WERI-Rb-1 (cell line): Measurements from ENCODE around the gene SLC35G2.
"Not testable (repeated sequence)": the region's sequence is repeated elsewhere in the genome, so short reads cannot be mapped to it uniquely, and the experiment has no call there.

ENCODE experiments used
- DNase-seq: peaks from one replicate; pipeline ENCODE4 v3.0.0-alpha.2; 2020
- H3K27ac ChIP-seq: fragments of 250-450 bp; sonication (Bioruptor Pico); 2 replicates; pipeline ENCODE4 v1.5.1; 2020; ENCODE audit warnings: mild to moderate bottlenecking, moderate library complexity
- H3K27me3 ChIP-seq: fragments of 250-450 bp; sonication (Bioruptor Pico); 2 replicates; pipeline ENCODE4 v1.5.1; 2021; ENCODE audit warnings: mild to moderate bottlenecking, low read depth, moderate library complexity; ENCODE audit not compliant: insufficient read depth, severe bottlenecking
- H3K36me3 ChIP-seq: fragments of 250-450 bp; sonication (Bioruptor Pico); 2 replicates; pipeline ENCODE4 v1.5.1; 2020; ENCODE audit warnings: mild to moderate bottlenecking, moderate library complexity
- H3K4me3 ChIP-seq: 2 replicates; pipeline ENCODE4 v1.5.1; 2011; ENCODE audit warnings: low read depth, mild to moderate bottlenecking, control low read depth, low read length
- H3K9me3 ChIP-seq: fragments of 250-450 bp; sonication (Bioruptor Pico); 2 replicates; pipeline ENCODE4 v1.5.1; 2021; ENCODE audit warnings: mild to moderate bottlenecking, moderate library complexity; ENCODE audit not compliant: severe bottlenecking
- CTCF ChIP-seq: IDR thresholded peaks from 2 replicates; pipeline ENCODE4 v1.5.1; 2011; ENCODE audit warnings: low read depth, mild to moderate bottlenecking, control low read depth, inconsistent platforms, low read length

The SLC35G2 gene

DNA sequence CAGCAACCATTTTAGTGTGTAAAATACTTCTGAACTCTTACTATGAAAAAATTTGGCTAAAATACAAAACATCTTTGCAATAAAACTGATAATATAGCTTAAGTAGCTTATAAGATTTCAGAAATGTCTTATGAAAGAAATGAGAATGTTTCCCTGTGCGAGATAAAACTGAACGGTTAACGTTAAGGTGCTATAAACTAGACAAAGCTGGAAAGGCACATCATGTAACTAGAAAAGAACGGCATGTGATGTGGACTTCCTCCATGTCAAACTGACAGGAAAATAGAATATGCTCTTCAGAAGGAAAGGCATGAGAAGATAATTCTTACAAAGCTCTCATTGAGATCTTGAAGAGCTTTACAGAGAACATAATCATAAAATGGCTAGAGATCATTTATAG lies 79.6 kb downstream of the SLC35G2 start:
- Histone ChIP-seq H3K36me3 (peaks cover 3% of the 10 kb centered on the region; the same call in 1 of the 2 replicates), H3K27ac (no peak overlapping the region), H3K4me3 (no peak overlapping the region), H3K27me3 (no peaks in the 10 kb centered on the region), H3K9me3 (no peaks in the 10 kb centered on the region)
- DNase-seq: no peak
- TF ChIP-seq CTCF: no peak

- Histone ChIP-seq H3K4me3 (no peak overlapping the region), H3K27ac (no peak overlapping the region), H3K27me3 (no peaks in the 10 kb centered on the region), H3K9me3 (no peaks in the 10 kb centered on the region), H3K36me3 (peaks cover 3% of the 10 kb centered on the region; the same call in 1 of the 2 replicates)
- no peak for TF ChIP-seq CTCF
- DNase-seq: no peak
These were observed 80.0 kb downstream of the SLC35G2 start for GRCh38 chr3:136898954-136899353.

- Histone ChIP-seq H3K9me3 (peaks cover 5% of the 10 kb centered on the region), H3K27ac (no peak overlapping the region), H3K4me3 (no peak overlapping the region), H3K27me3 (no peaks in the 10 kb centered on the region), H3K36me3 (peaks cover 3% of the 10 kb centered on the region; the same call in 1 of the 2 replicates)
- no peak for TF ChIP-seq CTCF
- no peak for DNase-seq
These were observed 80.8 kb downstream of the SLC35G2 start for GRCh38 chr3:136899622-136900158.

GRCh38 chr3:136900694-136901093 lies 81.8 kb downstream of the SLC35G2 start:
- DNase-seq, H3K27ac ChIP-seq, H3K4me3 ChIP-seq, H3K27me3 ChIP-seq, H3K36me3 ChIP-seq, H3K9me3 ChIP-seq: not testable (repeated sequence)

DNA sequence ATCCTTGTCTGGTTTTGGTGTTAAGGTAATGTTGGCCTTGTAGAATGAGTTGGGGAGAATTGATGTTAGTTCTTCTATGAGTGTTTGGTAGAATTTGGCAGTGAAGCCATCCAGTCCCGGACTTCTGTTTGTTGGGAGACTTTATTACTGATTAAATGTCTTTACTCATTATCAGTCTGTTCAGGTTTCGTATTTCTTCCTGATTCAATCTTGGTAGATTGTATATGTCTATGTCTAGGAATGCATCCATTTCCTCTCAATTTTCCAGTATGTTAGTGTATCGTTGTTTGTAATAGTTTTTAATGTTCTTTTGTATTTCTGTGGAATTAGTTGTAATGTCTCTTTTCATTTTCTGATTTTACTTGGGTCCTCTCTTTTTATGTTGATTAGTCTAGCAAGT lies 82.5 kb downstream of the SLC35G2 start:
- no peak overlapping the region for H3K4me3 ChIP-seq
- H3K9me3 ChIP-seq: peaks cover 5% of the 10 kb centered on the region
- TF ChIP-seq CTCF: no peak
- H3K36me3 ChIP-seq: no peaks in the 10 kb centered on the region
- no peak overlapping the region for H3K27ac ChIP-seq
- H3K27me3 ChIP-seq: no peaks in the 10 kb centered on the region
- no peak for DNase-seq

- H3K4me3 ChIP-seq, H3K27me3 ChIP-seq, DNase-seq, H3K36me3 ChIP-seq, H3K27ac ChIP-seq, H3K9me3 ChIP-seq: not testable (repeated sequence)
These were observed 83.6 kb downstream of the SLC35G2 start for GRCh38 chr3:136902530-136902929.

DNA sequence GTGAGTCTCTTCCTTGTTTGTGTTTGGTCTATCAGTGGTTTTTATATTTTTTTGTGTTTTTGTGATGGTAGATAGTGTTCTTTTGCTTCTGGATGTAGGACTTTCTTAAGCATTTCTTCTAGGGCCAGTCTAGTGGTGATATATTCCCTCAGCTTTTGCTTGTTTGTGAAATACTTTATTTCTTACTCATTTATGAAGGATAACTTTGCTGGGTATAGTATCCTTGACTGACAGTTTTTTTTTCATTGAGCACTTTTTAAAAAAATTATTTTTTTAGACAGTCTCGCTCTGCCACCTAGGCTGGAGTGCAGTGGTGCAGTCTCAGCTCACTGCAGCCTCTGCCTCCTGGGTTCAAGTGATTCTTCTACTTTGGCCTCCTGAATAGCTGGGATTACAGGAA lies 85.0 kb downstream of the SLC35G2 start:
- Histone ChIP-seq H3K27me3 (no peaks in the 10 kb centered on the region), H3K9me3 (peaks cover 5% of the 10 kb centered on the region), H3K4me3 (no peak overlapping the region), H3K27ac (no peak overlapping the region), H3K36me3 (no peaks in the 10 kb centered on the region)
- no peak for TF ChIP-seq CTCF
- no peak for DNase-seq
